SK-N-SH treated with all-trans-retinoic acid at 6 μM for 48 hours (cell line): ENCODE measurements around the gene BRINP3.

Experiments
- PPARA ChIP-seq: fragments of 250-450 bp; sonication (Bioruptor Pico); IDR thresholded peaks from 2 replicates; pipeline ENCODE4 v1.5.0; 2020; ENCODE audit warnings: mild to moderate bottlenecking, borderline replicate concordance
- TF ChIP-seq, protein P1 (sequence below): fragments of 250-450 bp; sonication (Bioruptor Pico); IDR thresholded peaks from 2 replicates; pipeline ENCODE4 v1.8.0; 2020; ENCODE audit warnings: mild to moderate bottlenecking, moderate library complexity, borderline replicate concordance

GRCh38 chr1:190119683-190120082 is 358.0 kb downstream of the BRINP3 start:
- no peak for TF ChIP-seq PPARA (CRISPR knock-in tag)
- TF ChIP-seq, protein P1, sequence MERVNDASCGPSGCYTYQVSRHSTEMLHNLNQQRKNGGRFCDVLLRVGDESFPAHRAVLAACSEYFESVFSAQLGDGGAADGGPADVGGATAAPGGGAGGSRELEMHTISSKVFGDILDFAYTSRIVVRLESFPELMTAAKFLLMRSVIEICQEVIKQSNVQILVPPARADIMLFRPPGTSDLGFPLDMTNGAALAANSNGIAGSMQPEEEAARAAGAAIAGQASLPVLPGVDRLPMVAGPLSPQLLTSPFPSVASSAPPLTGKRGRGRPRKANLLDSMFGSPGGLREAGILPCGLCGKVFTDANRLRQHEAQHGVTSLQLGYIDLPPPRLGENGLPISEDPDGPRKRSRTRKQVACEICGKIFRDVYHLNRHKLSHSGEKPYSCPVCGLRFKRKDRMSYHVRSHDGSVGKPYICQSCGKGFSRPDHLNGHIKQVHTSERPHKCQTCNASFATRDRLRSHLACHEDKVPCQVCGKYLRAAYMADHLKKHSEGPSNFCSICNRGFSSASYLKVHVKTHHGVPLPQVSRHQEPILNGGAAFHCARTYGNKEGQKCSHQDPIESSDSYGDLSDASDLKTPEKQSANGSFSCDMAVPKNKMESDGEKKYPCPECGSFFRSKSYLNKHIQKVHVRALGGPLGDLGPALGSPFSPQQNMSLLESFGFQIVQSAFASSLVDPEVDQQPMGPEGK (CRISPR knock-in tag): no peak
